GM12872 (cell line): ENCODE measurements around the gene VEGFC.

ENCODE experiments used
- TF ChIP-seq, protein P1 (sequence below): IDR thresholded peaks from 3 replicates; pipeline ENCODE4 v1.5.1; 2011; ENCODE audit warnings: low read depth, mild to moderate bottlenecking, low read length, moderate library complexity; ENCODE audit not compliant: insufficient read depth

Gene VEGFC

DNA sequence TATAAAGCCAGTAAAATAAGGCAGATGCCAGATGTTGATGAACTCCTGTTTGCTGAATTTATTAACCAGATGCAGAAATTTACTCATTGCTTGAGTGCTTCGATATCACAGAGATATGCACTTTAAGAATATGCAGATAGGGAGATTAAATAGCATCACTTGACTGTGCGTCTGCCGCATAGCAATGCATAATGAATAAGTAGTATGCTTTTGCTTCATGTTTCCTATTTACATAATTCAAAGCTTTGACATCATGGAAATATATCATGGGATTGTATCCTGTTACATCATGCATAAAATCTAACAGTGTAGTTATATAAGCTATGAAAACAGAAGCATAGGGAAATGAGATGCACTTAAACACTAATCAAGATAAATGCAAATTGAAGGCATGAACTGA is 45.9 kb downstream of the VEGFC start:
- TF ChIP-seq, protein P1, sequence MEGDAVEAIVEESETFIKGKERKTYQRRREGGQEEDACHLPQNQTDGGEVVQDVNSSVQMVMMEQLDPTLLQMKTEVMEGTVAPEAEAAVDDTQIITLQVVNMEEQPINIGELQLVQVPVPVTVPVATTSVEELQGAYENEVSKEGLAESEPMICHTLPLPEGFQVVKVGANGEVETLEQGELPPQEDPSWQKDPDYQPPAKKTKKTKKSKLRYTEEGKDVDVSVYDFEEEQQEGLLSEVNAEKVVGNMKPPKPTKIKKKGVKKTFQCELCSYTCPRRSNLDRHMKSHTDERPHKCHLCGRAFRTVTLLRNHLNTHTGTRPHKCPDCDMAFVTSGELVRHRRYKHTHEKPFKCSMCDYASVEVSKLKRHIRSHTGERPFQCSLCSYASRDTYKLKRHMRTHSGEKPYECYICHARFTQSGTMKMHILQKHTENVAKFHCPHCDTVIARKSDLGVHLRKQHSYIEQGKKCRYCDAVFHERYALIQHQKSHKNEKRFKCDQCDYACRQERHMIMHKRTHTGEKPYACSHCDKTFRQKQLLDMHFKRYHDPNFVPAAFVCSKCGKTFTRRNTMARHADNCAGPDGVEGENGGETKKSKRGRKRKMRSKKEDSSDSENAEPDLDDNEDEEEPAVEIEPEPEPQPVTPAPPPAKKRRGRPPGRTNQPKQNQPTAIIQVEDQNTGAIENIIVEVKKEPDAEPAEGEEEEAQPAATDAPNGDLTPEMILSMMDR: no peak

DNA sequence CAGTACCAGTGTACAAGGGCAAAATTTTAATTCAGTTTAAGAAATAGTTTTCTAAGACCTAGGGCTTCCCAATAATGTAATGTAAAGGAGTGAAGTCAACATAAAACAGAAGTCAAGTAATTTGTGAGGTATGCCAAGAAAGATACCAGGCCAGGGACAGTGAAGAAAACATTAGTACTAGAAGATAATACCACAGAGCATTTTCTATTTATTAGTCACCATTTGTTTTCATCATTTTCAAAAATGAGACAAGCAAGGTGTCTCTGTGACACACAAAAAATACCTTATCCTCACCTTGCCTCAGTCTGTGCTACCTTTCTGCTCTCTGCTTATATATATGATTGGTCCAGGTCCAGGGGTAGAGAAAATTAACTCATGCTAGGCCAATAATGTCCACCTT is 46.8 kb downstream of the VEGFC start:
- TF ChIP-seq, protein P1: no peak

DNA sequence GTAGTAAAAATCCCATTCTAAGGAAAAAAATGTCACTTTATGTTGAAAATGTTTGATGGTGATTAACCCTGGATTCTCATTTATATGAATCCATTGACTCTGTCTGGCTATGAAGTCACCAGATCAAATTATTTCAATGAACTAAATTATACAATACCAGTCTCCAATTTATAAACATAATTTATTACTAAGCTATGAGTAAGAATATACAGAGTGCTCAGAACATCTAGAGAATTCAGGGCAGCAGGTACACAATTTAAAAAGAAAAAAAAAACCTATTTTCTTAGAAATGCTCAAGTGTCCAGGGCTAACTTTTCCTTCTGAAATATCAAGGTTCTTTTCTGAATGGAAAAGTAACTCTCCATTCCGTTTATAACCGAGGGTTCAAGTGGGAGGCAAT is 48.6 kb downstream of the VEGFC start:
- TF ChIP-seq, protein P1: no peak

DNA sequence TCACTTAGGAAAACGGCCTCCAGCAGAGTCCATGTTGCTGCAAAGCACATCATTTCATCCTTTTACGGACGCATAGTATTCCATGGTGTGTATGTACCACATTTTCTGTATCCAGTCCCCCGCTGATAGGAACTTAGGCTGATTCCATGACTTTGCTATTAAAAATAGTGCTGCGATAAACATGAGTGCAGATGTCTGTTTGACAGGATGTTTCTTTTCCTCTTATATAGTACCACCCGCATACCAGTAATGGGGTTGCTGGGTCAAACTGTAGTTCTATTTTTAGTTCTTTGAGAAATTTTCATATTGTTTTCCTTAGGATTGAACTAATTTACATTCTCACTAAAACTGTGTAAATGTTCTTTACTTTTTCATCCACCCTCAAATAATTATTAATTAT is 50.5 kb downstream of the VEGFC start:
- TF ChIP-seq, protein P1: no peak

DNA sequence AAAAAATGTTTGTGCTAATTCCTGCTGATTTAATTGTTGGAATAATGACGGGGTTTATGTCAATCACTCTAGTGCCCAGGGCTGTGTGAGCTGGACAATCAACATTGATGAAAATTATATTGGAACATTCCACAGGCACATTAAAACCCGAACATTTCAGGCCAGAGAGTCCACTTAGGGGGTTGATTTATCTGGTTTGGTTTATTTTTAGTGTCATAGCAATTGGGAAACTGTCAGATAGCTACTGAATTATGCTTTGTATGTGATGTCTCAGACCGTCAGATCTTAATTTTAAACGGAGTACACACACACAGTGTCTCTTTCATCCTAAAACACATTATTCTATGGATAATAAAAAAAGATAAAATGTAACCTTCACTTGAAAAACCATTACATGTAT is 51.5 kb downstream of the VEGFC start:
- TF ChIP-seq, protein P1: no peak

DNA sequence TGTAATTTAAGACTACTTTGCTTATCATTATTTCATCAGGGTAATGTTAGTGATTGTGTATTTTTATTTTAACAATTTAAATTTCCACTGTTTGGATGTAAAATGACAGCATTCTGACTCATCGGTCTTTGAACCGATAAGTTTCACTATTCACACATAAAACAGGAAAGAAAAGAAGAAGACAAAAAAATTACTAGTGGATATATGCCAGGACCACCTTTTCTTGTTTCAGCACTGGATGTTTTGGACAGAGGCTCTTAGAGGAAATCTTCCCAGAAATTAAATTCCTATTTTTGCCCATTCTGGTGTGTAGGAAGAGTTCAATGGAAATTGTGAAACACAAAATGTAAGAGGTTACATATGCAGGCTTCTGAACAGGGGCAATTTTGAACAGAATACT is 57.4 kb downstream of the VEGFC start:
- TF ChIP-seq, protein P1: no peak

DNA sequence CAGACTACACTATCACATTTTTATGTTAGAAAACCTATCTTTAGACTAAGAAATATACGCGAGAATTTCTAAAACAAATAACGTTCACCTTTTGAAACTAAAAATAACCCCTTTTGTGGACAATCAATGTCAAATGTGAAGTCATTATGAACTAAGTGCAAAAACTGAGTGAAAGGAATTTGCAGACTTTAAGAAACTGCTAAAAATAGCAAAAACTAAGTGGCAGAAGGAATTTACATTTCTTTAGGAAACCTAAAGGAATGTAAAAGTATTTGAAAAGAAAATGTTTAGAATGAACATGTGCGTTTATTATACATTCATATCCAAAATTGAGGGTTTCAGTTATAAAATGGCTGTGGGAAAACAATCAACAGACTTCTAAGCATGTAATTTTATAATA is 58.3 kb downstream of the VEGFC start:
- TF ChIP-seq, protein P1: no peak

DNA sequence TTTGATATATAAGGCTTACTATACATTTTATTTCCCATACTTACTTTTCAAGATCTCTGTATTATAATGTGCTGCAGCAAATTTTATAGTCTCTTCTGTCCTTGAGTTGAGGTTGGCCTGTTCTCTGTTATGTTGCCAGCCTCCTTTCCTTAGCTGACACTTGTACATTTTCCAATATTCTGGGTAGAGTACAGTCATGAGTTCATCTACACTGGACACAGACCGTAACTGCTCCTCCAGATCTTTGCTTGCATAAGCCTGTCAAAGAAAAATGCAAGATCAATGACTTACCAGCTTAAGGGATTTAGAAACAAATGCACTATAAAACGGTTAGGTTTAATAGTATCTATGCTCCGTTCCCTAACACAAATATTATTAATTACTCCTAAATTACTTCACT is 63.2 kb downstream of the VEGFC start:
- TF ChIP-seq, protein P1: no peak
